ENCODE results near the gene PRCP. TPM values are rescaled to one million over a fixed set of nuclear protein-coding genes. Genes with fewer than 3 reads are reported as not detected.
A peak's percentile ranks its signal among the peaks of the same experiment; 100 is the strongest.
"Not testable (repeated sequence)": the region's sequence is repeated elsewhere in the genome, so short reads cannot be mapped to it uniquely, and the experiment has no call there.

PRCP gene
- total RNA-seq (2021; fragmentation: NEBNext Ultra II Directional; extraction: Animal tissue kit (Norgen Biotek cat#: 25700)), result 10 to 100 TPM; 51.2 to 63.3 (median 57.5) TPM
- long read RNA-seq, full-length matches to known transcripts, result 78 of 87 reads
- long read RNA-seq, partial matches to known transcripts, result 8 of 87 reads
- long read RNA-seq, other reads (novel, unspliced or antisense), result 1 of 87 reads

- H3K27ac Mint-ChIP-seq, result peak within 1 kb of the TSS; percentile 99
- DNase-seq, result peak; percentile 93
- TF ChIP-seq CTCF (IDR thresholded peaks at IDR 0.05), result no peak
- H3K27me3 Mint-ChIP-seq (ENCODE audit: insufficient read depth), result no peaks in the 10 kb centered on the region
- no peaks in the 10 kb centered on the region for H3K36me3 Mint-ChIP-seq (ENCODE audit: low read depth)
- peak within 1 kb of the TSS; percentile 93 for H3K4me3 Mint-ChIP-seq
- no peaks in the 10 kb centered on the region for H3K9me3 Mint-ChIP-seq
- H3K4me1 Mint-ChIP-seq (ENCODE audit: low read depth), result peaks cover 38% of the 10 kb centered on the region
These were observed at the start of gene PRCP for GRCh38 chr11:82900277-82901164. PRCP (minus strand) TSS chr11:82900430; CDS start chr11:82900402, 28 bp downstream.

GRCh38 chr11:82949352-82949751, 49.1 kb upstream of the PRCP start:
- peaks cover 5% of the 10 kb centered on the region; the same call in 1 of the 2 replicates for H3K9me3 Mint-ChIP-seq
- H3K27ac Mint-ChIP-seq, result no peak overlapping the region
- H3K36me3 Mint-ChIP-seq (ENCODE audit: low read depth), result no peaks in the 10 kb centered on the region
- peaks cover 5% of the 10 kb centered on the region; the same call in 1 of the 2 replicates for H3K27me3 Mint-ChIP-seq (ENCODE audit: insufficient read depth)
- DNase-seq, result no peak
- no peaks in the 10 kb centered on the region for H3K4me1 Mint-ChIP-seq (ENCODE audit: low read depth)
- H3K4me3 Mint-ChIP-seq, result no peak overlapping the region
- TF ChIP-seq CTCF (IDR thresholded peaks at IDR 0.05), result no peak

GRCh38 chr11:82945682-82946081, 45.5 kb upstream of the PRCP start:
- no peaks in the 10 kb centered on the region for H3K36me3 Mint-ChIP-seq (ENCODE audit: low read depth)
- TF ChIP-seq CTCF (IDR thresholded peaks at IDR 0.05), result no peak

GRCh38 chr11:82945041-82945440, 44.8 kb upstream of the PRCP start:
- not testable (repeated sequence) for H3K36me3 Mint-ChIP-seq (ENCODE audit: low read depth); H3K27me3 Mint-ChIP-seq (ENCODE audit: insufficient read depth); H3K27ac Mint-ChIP-seq; H3K4me3 Mint-ChIP-seq; H3K9me3 Mint-ChIP-seq; H3K4me1 Mint-ChIP-seq (ENCODE audit: low read depth); DNase-seq

More at GRCh38 chr11:82945682-82946081, 45.5 kb upstream of the PRCP start:
- Mint-ChIP-seq H3K27me3 (ENCODE audit: insufficient read depth) (peaks cover 6% of the 10 kb centered on the region), H3K9me3 (no peaks in the 10 kb centered on the region), H3K4me1 (ENCODE audit: low read depth) (no peaks in the 10 kb centered on the region), H3K27ac (no peak overlapping the region), H3K4me3 (no peak overlapping the region)
- DNase-seq, result no peak

- H3K27me3 Mint-ChIP-seq (ENCODE audit: insufficient read depth), result peaks cover 6% of the 10 kb centered on the region
- H3K9me3 Mint-ChIP-seq, result no peaks in the 10 kb centered on the region
- no peaks in the 10 kb centered on the region for H3K4me1 Mint-ChIP-seq (ENCODE audit: low read depth)
- TF ChIP-seq CTCF (IDR thresholded peaks at IDR 0.05), result no peak
- no peak for DNase-seq
- no peak overlapping the region for H3K27ac Mint-ChIP-seq
- H3K36me3 Mint-ChIP-seq (ENCODE audit: low read depth), result no peaks in the 10 kb centered on the region
- no peak overlapping the region for H3K4me3 Mint-ChIP-seq
These were observed 44.0 kb upstream of the PRCP start for GRCh38 chr11:82944198-82944597.

- H3K27ac Mint-ChIP-seq; H3K36me3 Mint-ChIP-seq (ENCODE audit: low read depth): not testable (repeated sequence)
These were observed 43.2 kb upstream of the PRCP start for GRCh38 chr11:82943430-82943829.

More at GRCh38 chr11:82943430-82943829, 43.2 kb upstream of the PRCP start:
- not testable (repeated sequence) for DNase-seq; H3K4me3 Mint-ChIP-seq; H3K27me3 Mint-ChIP-seq (ENCODE audit: insufficient read depth); H3K4me1 Mint-ChIP-seq (ENCODE audit: low read depth); H3K9me3 Mint-ChIP-seq

Data from HFFc6 (cell line).